Thoracic aorta (tissue), 2 donors: ENCODE measurements around the gene NR2F6. TPM values are rescaled to one million over a fixed set of nuclear protein-coding genes. Genes with fewer than 3 reads are reported as not detected.

ENCODE experiments used
- ATAC-seq: fragments of 150-250 bp; one replicate; pipeline ENCODE4 v1.8.0; 2017; ENCODE audit warnings: low read depth; ENCODE audit not compliant: insufficient number of reproducible peaks, low FRiP score
- DNase-seq: peaks from one replicate; pipeline ENCODE4 v3.0.0-alpha.2; 2020; ENCODE audit warnings: low spot score
- H3K27ac ChIP-seq, 2 donors: fragments of 200-600 bp; sonication (generic); 1 replicate in 1 of 2; 2 replicates in 1 of 2; pipeline ENCODE4 v1.5.1; 2016; ENCODE audit warnings: mild to moderate bottlenecking in 2 of 2, moderate library complexity in 2 of 2
- H3K27me3 ChIP-seq: fragments of 200-600 bp; sonication (generic); replicated peaks from 2 replicates; pipeline ENCODE4 v1.6.0; 2016; ENCODE audit warnings: mild to moderate bottlenecking; ENCODE audit not compliant: insufficient read depth
- H3K36me3 ChIP-seq: fragments of 200-600 bp; sonication (generic); one replicate; pipeline ENCODE4 v1.5.1; 2016
- H3K4me1 ChIP-seq, 2 donors: fragments of 200-600 bp; sonication (generic); 1 replicate in 1 of 2; 2 replicates in 1 of 2; pipeline versions ENCODE4 v1.5.1 to v1.6.0; 2016; ENCODE audit warnings: low read depth in 2 of 2, mild to moderate bottlenecking in 1 of 2; ENCODE audit not compliant: control insufficient read depth in 1 of 2
- H3K4me3 ChIP-seq: fragments of 200-600 bp; sonication (generic); 2 replicates; pipeline ENCODE4 v1.5.1; 2016; ENCODE audit warnings: mild to moderate bottlenecking
- H3K9me3 ChIP-seq: fragments of 200-600 bp; sonication (generic); 2 replicates; pipeline ENCODE4 v1.5.1; 2016
- total RNA-seq, 2 donors: library from RNA; depleted of rRNA; stranded (reverse); fragments of >200 nt; gene quantifications; one replicate each; pipeline versions ENCODE4 v1.1.0 to v1.2.3, GENCODE V29; 2016
- TF ChIP-seq, protein P1 (sequence below): fragments of 200-600 bp; sonication (generic); IDR thresholded peaks from one replicate; pipeline ENCODE4 v1.5.1; 2019; ENCODE audit warnings: antibody characterized with exemption

Gene NR2F6
- total RNA-seq, 2 donors from 2014 or later = 42.0 to 68.1 TPM

DNA sequence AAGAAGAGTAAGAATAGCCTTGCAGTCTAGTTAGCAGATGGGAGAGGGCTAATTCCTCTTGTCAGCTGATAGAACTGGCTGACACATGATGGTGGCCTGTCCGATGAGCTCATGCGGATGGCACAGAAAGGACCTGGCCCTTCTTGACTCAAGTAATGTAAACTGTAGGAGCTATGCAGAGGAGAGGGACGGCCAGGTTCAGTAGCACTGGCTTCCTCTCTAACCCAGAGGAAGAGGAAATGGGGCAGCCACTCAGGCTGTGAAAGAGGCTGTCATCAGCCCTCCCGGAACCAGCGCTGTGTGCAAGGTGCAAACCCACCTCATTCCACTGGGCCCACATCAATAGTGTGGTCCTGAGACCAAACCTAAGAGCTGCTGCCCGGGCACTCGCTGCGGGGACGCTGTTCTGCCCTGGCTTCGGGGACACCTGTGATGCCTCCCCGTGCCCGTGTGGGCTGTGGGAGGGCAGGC is 61.3 kb downstream of the NR2F6 start:
- DNase-seq (no peak), ATAC-seq (no peak)
- H3K27me3 ChIP-seq = no peaks in the 10 kb centered on the region
- TF ChIP-seq, protein P1, sequence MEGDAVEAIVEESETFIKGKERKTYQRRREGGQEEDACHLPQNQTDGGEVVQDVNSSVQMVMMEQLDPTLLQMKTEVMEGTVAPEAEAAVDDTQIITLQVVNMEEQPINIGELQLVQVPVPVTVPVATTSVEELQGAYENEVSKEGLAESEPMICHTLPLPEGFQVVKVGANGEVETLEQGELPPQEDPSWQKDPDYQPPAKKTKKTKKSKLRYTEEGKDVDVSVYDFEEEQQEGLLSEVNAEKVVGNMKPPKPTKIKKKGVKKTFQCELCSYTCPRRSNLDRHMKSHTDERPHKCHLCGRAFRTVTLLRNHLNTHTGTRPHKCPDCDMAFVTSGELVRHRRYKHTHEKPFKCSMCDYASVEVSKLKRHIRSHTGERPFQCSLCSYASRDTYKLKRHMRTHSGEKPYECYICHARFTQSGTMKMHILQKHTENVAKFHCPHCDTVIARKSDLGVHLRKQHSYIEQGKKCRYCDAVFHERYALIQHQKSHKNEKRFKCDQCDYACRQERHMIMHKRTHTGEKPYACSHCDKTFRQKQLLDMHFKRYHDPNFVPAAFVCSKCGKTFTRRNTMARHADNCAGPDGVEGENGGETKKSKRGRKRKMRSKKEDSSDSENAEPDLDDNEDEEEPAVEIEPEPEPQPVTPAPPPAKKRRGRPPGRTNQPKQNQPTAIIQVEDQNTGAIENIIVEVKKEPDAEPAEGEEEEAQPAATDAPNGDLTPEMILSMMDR = no peak
- H3K9me3 ChIP-seq = no peaks in the 10 kb centered on the region
- H3K27ac ChIP-seq = no peak overlapping the region
- no peaks in the 10 kb centered on the region for H3K4me1 ChIP-seq
- H3K4me3 ChIP-seq = no peak overlapping the region
- peaks cover 75% of the 10 kb centered on the region for H3K36me3 ChIP-seq

DNA sequence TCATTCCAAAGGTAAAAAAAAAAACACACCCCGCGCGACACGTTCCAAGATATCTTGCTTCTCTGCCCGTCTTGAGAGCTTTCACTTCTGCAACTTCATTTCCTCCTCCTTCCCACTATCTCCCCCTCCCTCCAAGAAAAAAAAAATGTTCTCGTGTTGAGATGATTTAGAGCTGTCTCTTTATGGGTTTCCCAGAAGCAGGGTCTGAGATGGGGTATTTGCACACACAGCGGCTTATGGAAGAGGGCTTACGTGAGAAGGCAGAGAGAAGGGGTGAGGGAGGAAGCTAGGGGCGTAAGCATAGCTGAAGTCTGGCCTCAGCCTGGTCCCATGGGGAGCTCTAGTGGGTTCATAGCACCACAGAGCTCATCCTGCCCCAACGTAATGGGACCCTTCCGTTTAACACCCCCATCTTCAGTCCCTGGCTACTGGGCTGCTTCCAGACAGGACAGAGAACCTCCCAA is 61.8 kb downstream of the NR2F6 start:
- Histone ChIP-seq H3K9me3 (no peaks in the 10 kb centered on the region), H3K4me1 (no peaks in the 10 kb centered on the region), H3K27ac (no peak overlapping the region), H3K4me3 (no peak overlapping the region), H3K36me3 (peaks cover 70% of the 10 kb centered on the region), H3K27me3 (no peaks in the 10 kb centered on the region)
- DNase-seq = no peak
- no peak for ATAC-seq
- TF ChIP-seq, protein P1 = no peak

DNA sequence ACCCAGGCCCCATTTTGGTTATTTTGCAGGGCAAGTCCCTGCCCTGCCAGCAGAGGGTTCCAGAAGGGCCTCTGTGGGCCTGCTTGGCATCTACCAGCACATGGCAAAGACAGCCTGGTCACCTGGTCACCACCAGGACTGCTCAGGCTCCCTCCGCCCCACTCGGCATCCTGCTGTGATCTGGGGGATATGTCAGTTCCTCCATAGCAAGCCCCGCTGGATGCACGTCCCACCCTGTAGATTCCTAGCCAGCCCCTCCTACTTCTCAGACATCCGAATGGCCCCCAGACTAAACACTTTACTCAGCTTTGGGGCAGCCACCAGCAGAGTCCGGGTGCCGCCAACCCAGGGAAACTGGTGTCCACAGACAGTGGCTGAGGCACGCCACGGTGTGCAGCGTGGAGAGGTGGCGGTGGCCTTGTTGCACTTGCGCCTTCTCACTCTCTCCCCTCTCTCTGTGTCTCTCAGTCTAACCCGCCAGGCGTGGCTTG is 62.4 kb downstream of the NR2F6 start:
- no peaks in the 10 kb centered on the region for H3K27me3 ChIP-seq
- DNase-seq (no peak), ATAC-seq (no peak)
- no peaks in the 10 kb centered on the region for H3K4me1 ChIP-seq
- H3K27ac ChIP-seq = no peak overlapping the region
- peaks cover 67% of the 10 kb centered on the region for H3K36me3 ChIP-seq
- TF ChIP-seq, protein P1 = no peak
- H3K9me3 ChIP-seq = no peaks in the 10 kb centered on the region
- no peak overlapping the region for H3K4me3 ChIP-seq

Other genes starting within 250 kb of the NR2F6 start
- 10 to 100 TPM; 27.3 to 36.4 TPM for gene CPAMD8, start 219.1 kb downstream of the NR2F6 start, total RNA-seq
- gene HAUS8, start 170.5 kb downstream of the NR2F6 start, total RNA-seq = 10 to 100 TPM in 1 of 2 donors, 1 to 10 TPM in 1; 2.2 to 11.3 TPM
- gene MYO9B, start 170.1 kb downstream of the NR2F6 start, total RNA-seq = 100 to 1,000 TPM; 229 to 257 TPM
- gene USE1, start 30.6 kb downstream of the NR2F6 start, total RNA-seq = 10 to 100 TPM; 11.5 to 13.7 TPM
- gene OCEL1, start 19.7 kb downstream of the NR2F6 start, total RNA-seq = 10 to 100 TPM; 12.4 to 13.3 TPM
- 1 to 10 TPM; 3.5 to 4.0 TPM for gene USHBP1, start 18.8 kb upstream of the NR2F6 start, total RNA-seq
- 10 to 100 TPM; 55.2 to 87.2 TPM for gene BABAM1, start 21.5 kb upstream of the NR2F6 start, total RNA-seq
- 1 to 10 TPM in 1 of 2 donors, not detected in 1; 1.2 TPM for gene ANKLE1, start 36.0 kb upstream of the NR2F6 start, total RNA-seq
- 10 to 100 TPM in 1 of 2 donors, 1 to 10 TPM in 1; 9.8 to 24.0 TPM for gene ABHD8, start 57.5 kb upstream of the NR2F6 start, total RNA-seq
- 100 to 1,000 TPM; 132 to 140 TPM for gene MRPL34, start 60.0 kb upstream of the NR2F6 start, total RNA-seq
- gene DDA1, start 63.6 kb upstream of the NR2F6 start, total RNA-seq = 10 to 100 TPM in 1 of 2 donors, 1 to 10 TPM in 1; 8.9 to 13.5 TPM
- 10 to 100 TPM in 1 of 2 donors, 1 to 10 TPM in 1; 9.5 to 13.4 TPM for gene ANO8, start 88.9 kb upstream of the NR2F6 start, total RNA-seq
- gene GTPBP3, start 91.6 kb upstream of the NR2F6 start, total RNA-seq = 10 to 100 TPM; 20.7 to 72.5 TPM
- gene PLVAP, start 131.4 kb upstream of the NR2F6 start, total RNA-seq = 100 to 1,000 TPM; 120 to 126 TPM
- gene CCDC194, start 148.3 kb upstream of the NR2F6 start, total RNA-seq = not detected
- 100 to 1,000 TPM; 113 to 144 TPM for gene BST2, start 159.7 kb upstream of the NR2F6 start, total RNA-seq
- gene MVB12A, start 174.1 kb upstream of the NR2F6 start, total RNA-seq = 100 to 1,000 TPM in 1 of 2 donors, 10 to 100 TPM in 1; 25.3 to 103 TPM
- not detected for gene TMEM221, start 202.7 kb upstream of the NR2F6 start, total RNA-seq
- gene NXNL1, start 215.0 kb upstream of the NR2F6 start, total RNA-seq = not detected
- gene SLC27A1, start 224.6 kb upstream of the NR2F6 start, total RNA-seq = 10 to 100 TPM; 29.1 to 36.4 TPM